Cardiac muscle cell (in vitro differentiated cells and primary cell): Measurements from ENCODE around the gene MAN1C1. TPM values are rescaled to one million over a fixed set of nuclear protein-coding genes. Genes with fewer than 3 reads are reported as not detected.

Experiments
- DNase-seq, 2 donors: peaks; one replicate each; pipeline versions ENCODE4 v3.0.0 to v3.0.0-alpha.2; 2010 to 2017; ENCODE audit warnings: low read depth in 1 of 2, low spot score in 1 of 2
- H3K27ac ChIP-seq: fragments of 200-600 bp; sonication (generic); 2 replicates; pipeline ENCODE4 v1.5.1; 2016
- H3K27me3 ChIP-seq: fragments of 200-600 bp; sonication (generic); 2 replicates; pipeline ENCODE4 v1.6.0; 2016; ENCODE audit warnings: control low read depth
- H3K36me3 ChIP-seq: fragments of 200-600 bp; sonication (generic); 2 replicates; pipeline ENCODE4 v1.5.1; 2016; ENCODE audit warnings: control low read depth
- H3K4me1 ChIP-seq: fragments of 200-600 bp; sonication (generic); 2 replicates; pipeline ENCODE4 v1.8.1; 2017; ENCODE audit warnings: low read depth, mild to moderate bottlenecking, mixed run types
- H3K4me3 ChIP-seq: fragments of 200-600 bp; sonication (generic); 2 replicates; pipeline ENCODE4 v1.5.1; 2016; ENCODE audit warnings: mild to moderate bottlenecking
- H3K9me3 ChIP-seq: fragments of 200-600 bp; sonication (generic); 2 replicates; pipeline ENCODE4 v1.5.1; 2017; ENCODE audit warnings: low read depth, mild to moderate bottlenecking, control low read depth
- polyA plus RNA-seq: library from polyadenylated mRNA; unstranded; fragments of >200 nt; fragmentation: Nextera tagmentation; extraction: Ambion mirVana; gene quantifications from 2 replicates; pipeline ENCODE4 v1.2.1, GENCODE V29; 2016
- total RNA-seq: library from RNA; depleted of rRNA; stranded (reverse); fragments of >200 nt; gene quantifications from 2 replicates; pipeline ENCODE4 v1.2.3, GENCODE V29; 2016
- TF ChIP-seq, protein P1 (sequence below): IDR thresholded peaks from 2 replicates; pipeline ENCODE4 v1.5.1; 2012; ENCODE audit warnings: low read depth, mild to moderate bottlenecking, low read length

Gene MAN1C1
- total and polyA plus RNA-seq, 2 experiments from 2014 or later, result 88.8 to 118 TPM

DNA sequence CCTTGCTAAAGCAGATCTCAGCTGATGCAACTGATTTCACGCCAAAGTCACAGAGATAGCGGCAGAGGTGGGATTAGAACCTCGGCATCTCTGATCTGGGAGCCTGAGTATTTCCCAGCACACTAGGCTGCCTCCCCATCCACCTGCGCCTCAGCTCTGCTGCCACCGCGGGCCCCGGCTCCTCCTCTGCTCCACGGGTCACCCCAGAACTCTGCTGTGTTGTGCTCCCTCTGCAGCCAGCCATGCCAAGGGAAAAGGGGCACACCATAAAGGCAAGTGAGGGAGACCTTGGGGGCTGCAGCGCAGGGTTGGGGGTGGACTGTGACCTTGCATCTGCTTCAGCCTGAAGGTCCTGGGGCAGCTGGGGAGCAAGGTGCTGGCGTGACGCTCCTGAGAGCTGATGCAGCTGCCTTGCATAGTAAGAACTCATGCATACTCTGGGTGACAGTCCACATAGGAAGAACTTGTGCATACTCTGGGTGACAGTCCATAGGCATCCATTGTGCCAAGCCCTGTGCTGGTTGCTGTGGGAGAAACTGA is 68.7 kb downstream of the MAN1C1 start:
- H3K4me1 ChIP-seq, result peaks cover 31% of the 10 kb centered on the region
- H3K4me3 ChIP-seq, result no peak overlapping the region

DNA sequence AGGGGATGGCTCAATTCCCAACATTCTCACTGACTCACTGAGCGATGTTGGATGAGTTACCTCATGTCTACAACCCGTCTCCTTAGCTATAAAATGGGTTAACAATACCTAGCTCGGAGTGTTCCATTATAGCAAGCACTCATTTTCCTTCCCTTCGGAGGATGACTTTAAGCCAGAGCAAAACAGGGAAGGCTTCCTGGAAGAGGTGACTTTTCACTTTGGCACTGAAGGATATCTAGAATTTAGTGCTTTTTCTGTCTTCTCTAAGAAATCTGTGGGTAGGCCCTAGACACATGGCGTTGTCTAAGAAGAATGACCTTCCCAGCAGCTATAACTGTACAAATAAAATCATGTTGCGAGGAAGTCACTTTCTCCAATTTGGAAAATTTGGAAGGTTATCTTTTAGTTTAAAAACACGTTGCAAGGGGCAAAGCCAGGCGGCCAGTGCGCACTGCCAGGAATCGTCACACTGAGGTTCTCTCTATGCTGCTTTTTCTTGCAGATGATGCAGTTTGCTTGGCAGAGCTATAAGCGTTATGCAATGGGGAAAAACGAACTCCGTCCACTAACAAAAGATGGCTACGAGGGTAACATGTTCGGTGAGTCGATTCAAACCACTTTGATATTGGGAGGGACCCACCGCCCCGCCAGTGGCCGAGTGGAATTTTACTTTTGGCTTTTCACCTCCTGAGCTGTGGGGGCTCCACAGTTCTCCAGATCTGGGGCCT is 69.5 kb downstream of the MAN1C1 start:
- no peaks in the 10 kb centered on the region for H3K36me3 ChIP-seq
- TF ChIP-seq, protein P1, sequence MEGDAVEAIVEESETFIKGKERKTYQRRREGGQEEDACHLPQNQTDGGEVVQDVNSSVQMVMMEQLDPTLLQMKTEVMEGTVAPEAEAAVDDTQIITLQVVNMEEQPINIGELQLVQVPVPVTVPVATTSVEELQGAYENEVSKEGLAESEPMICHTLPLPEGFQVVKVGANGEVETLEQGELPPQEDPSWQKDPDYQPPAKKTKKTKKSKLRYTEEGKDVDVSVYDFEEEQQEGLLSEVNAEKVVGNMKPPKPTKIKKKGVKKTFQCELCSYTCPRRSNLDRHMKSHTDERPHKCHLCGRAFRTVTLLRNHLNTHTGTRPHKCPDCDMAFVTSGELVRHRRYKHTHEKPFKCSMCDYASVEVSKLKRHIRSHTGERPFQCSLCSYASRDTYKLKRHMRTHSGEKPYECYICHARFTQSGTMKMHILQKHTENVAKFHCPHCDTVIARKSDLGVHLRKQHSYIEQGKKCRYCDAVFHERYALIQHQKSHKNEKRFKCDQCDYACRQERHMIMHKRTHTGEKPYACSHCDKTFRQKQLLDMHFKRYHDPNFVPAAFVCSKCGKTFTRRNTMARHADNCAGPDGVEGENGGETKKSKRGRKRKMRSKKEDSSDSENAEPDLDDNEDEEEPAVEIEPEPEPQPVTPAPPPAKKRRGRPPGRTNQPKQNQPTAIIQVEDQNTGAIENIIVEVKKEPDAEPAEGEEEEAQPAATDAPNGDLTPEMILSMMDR, result no peak
- no peak overlapping the region for H3K27ac ChIP-seq
- H3K27me3 ChIP-seq, result no peaks in the 10 kb centered on the region
- DNase-seq, result no peak
- H3K9me3 ChIP-seq, result no peaks in the 10 kb centered on the region
- H3K4me1 ChIP-seq, result peaks cover 27% of the 10 kb centered on the region
- no peak overlapping the region for H3K4me3 ChIP-seq

More for the DNA sequence above, 68.7 kb downstream of the MAN1C1 start:
- Histone ChIP-seq H3K27ac (no peak overlapping the region), H3K9me3 (no peaks in the 10 kb centered on the region), H3K27me3 (no peaks in the 10 kb centered on the region), H3K36me3 (no peaks in the 10 kb centered on the region)
- TF ChIP-seq, protein P1, result no peak
- DNase-seq, result no peak

DNA sequence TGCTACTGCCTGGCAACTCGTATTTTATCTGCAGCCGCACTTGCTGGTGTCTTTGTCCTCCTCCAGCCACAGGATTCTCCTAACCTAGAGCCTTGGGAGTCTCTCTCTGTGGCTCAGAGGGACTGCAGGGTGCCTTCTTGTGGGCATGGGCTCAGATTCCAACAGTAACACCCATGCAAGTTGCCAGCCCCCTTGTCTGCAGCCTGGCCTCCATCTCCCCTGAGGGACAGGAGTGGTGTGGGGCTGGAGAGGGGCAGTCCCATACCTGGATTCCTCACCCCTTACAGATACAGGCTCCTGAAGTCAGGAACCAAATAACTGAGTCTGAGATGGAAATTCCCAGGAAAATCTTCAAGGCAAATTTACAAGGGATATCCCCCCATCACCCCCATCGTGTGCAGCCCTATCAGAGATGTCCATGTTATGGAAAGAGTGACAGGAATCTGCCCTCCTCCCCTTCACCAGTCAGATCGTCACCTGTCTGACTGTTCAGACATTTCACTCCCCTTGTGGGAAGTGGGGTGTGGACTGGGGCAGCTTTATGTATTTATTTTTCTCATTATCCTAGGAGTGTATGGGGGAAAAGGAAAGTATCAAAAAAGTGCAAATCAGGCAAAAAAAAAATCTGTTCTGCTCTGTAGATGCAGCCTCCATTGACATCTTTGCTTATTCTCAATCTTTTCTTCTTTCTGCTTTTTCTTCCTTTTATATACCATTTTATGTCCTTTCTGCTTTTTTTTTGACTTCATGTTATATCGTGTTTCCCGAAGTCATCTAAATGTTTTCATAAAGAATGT is 70.8 kb downstream of the MAN1C1 start:
- TF ChIP-seq, protein P1, result no peak
- H3K4me1 ChIP-seq, result peaks cover 22% of the 10 kb centered on the region

DNA sequence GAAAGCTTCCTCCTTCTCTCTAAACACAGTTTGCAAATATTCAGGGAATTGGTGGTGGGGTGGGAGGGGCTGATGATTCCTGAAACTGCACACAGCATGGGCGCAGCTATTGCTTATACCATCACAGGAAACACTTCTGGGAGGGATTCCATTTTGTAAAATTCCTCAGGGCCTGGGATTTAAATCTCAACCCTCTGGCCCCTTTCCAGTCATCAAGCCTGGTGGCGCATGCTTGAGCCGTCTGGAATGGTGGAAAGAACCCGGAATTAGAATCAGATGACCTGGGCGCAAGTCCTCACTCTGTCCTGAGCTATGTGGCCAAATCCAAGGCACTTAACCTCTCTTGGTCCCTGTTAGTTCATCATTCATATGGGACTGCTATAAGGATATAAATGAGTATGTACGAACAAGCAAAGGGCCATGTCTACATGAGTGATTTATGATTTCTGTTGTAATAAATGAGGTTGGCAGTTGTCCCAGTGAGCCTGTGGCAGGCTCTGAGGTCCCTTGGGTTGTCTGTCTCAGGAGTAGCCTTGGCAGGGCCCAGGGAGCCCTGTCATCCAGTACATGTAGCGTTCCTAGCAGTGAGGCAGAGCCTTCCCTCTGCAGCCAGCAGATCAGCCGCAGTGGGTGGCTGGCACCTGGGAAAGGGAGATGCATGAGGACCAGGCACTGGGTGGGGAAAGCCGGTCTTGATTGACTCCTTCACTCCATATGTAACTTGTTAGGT is 72.0 kb downstream of the MAN1C1 start:
- Histone ChIP-seq H3K9me3 (no peaks in the 10 kb centered on the region), H3K27ac (peak overlapping the region; percentile 3), H3K36me3 (no peaks in the 10 kb centered on the region), H3K4me1 (peaks cover 23% of the 10 kb centered on the region), H3K27me3 (no peaks in the 10 kb centered on the region), H3K4me3 (no peak overlapping the region)
- peak in 1 of 2 donors; percentile 70 for DNase-seq
- TF ChIP-seq, protein P1, result no peak

More for the DNA sequence above, 70.8 kb downstream of the MAN1C1 start:
- Histone ChIP-seq H3K9me3 (no peaks in the 10 kb centered on the region), H3K36me3 (no peaks in the 10 kb centered on the region), H3K27ac (no peak overlapping the region), H3K27me3 (no peaks in the 10 kb centered on the region), H3K4me3 (no peak overlapping the region)
- no peak for DNase-seq

DNA sequence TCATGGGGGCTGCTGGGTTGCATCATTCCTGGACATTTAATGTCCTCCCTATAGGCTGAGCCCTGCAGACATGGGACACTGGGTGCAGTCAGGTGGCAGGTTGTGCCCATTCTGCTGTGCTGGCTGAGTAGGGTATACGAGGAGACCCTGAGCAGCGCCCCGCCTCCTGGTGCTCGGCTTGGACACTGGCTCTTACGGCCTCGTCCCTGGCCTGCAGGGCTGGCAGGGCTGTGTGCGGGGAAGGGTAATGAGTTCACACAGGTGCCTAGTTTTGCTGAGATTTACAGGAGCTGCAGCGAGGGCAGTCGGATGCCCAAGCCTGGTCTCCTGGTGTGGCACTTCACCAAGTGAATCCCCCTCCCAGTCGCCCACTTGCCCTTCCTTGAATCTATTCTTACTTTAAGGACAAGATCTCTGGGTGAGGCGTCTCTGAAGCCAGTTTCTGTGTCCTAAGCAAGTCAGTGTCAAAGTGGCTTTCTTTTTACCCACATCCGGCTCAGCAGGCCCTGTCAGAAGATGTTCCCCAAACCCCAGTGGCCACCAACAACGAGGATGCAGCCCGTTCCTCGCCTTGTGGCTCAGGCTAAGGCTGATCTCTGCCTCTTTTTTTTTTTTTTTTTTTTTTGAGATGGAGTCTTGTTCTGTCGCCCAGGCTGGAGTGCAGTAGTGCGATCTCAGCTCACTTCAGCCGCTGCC is 73.2 kb downstream of the MAN1C1 start:
- Histone ChIP-seq H3K4me3 (no peak overlapping the region), H3K27me3 (no peaks in the 10 kb centered on the region), H3K36me3 (no peaks in the 10 kb centered on the region), H3K27ac (no peak overlapping the region), H3K9me3 (no peaks in the 10 kb centered on the region), H3K4me1 (peaks cover 30% of the 10 kb centered on the region)
- TF ChIP-seq, protein P1, result no peak
- no peak for DNase-seq
